GM19035 (cell line): ENCODE data around the gene SLC25A17.
"Not testable (repeated sequence)": the region's sequence is repeated elsewhere in the genome, so short reads cannot be mapped to it uniquely, and the experiment has no call there.

Experiments used
- ATAC-seq: cut with Tn5 transposase; IDR thresholded peaks from one replicate; pipeline ENCODE4 v1.9.1; 2021; ENCODE audit not compliant: unreplicated experiment

Gene SLC25A17

DNA sequence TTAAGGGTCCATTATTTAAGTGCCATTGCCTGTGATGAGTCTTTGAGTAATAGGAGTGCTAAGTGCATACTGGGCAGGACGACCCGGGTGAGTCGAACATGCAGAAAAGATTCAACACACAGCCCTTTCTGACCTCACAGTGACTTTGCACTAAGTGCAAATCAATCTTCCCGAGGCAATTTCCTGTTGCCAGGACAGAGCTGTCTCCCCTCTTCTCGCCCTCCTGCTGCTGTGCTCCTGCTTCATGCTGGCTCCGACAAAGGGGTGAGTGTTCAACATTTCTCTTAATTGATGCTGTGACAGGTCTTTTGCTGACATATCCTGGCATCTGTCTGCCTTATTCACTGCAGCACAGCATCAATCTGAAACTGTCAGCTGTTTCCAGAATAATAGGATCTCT lies 97.9 kb downstream of the SLC25A17 start:
- no peak for ATAC-seq

DNA sequence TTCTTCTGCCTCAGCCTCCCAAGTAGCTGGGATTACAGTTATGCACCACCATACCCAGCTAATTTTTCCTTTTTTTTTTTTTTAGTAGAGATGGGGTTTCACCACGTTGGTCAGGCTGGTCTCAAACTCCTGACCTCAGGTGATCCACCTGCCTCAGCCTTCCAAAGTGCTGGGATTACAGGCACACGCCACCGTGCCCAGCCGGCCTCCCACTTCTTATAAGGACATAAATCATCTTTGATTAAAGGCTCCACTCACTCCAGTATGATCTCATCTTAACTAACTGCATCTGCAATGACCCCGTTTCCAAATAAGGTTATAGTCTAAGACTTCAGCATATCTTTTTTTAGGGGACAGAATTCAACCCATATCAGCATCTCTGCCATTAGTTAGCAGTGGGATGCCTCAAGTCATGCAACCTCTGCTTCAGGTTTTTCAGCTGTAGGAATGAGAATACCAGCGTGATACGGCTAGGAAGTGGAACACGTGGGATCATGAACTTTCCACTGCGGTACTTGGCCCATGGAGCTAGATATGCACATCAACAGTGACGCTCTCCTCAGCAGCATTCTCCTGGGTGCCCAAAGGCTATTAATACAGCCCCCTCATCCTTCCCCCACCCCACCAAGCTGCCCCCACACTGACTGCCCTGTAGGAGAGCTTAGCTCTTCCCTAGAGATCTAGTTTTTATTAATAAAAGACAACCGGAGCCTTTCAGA lies 98.4 kb downstream of the SLC25A17 start:
- no peak for ATAC-seq

DNA sequence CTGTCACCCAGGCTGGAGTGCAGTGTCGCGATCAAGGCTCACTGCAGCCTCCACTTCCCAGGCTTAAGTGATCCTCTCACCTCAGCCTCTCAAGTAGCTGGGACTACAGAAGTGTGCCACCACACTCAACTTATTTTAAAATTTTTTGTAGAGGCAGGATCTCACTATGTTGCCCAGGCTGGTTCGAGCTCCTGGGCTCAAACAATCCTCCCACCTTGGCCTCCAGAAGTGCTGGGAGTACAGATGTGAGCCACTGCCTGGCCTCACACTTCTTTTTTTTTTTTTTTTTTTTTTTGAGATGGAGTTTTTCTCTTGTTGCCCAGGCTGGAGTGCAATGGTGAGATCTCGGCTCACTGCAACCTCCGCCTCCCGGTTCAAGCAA lies 99.0 kb downstream of the SLC25A17 start:
- not testable (repeated sequence) for ATAC-seq
